ENCODE measurements around the gene KDM5D. TPM values are rescaled to one million over a fixed set of nuclear protein-coding genes. Genes with fewer than 3 reads are reported as not detected.

KDM5D gene
- total and polyA plus RNA-seq, 2 of the 8 experiments (the other 6 are each of a cell fraction or from before 2014, with no cell fraction given): 21.9 to 24.4 TPM

DNA sequence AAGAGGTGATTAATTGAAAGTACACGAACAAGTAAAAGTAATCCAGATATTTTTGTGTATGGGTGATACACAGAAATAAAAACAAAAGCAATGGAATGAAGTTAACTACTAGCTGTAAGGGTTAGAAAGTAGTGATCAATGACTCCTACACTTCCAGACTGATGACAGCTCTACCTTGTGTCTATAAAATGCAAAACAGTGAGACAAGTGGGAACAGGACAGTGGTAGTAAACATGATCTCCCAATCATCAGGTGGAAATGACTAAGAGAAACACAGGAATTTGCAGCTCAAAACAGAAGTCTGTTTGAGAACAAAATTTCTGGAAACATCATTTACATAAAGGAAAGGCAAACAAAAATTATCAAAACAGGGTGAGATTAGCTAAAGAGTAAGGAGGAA is 10.1 kb downstream of the KDM5D start (continued):
- TF ChIP-seq, protein P1, sequence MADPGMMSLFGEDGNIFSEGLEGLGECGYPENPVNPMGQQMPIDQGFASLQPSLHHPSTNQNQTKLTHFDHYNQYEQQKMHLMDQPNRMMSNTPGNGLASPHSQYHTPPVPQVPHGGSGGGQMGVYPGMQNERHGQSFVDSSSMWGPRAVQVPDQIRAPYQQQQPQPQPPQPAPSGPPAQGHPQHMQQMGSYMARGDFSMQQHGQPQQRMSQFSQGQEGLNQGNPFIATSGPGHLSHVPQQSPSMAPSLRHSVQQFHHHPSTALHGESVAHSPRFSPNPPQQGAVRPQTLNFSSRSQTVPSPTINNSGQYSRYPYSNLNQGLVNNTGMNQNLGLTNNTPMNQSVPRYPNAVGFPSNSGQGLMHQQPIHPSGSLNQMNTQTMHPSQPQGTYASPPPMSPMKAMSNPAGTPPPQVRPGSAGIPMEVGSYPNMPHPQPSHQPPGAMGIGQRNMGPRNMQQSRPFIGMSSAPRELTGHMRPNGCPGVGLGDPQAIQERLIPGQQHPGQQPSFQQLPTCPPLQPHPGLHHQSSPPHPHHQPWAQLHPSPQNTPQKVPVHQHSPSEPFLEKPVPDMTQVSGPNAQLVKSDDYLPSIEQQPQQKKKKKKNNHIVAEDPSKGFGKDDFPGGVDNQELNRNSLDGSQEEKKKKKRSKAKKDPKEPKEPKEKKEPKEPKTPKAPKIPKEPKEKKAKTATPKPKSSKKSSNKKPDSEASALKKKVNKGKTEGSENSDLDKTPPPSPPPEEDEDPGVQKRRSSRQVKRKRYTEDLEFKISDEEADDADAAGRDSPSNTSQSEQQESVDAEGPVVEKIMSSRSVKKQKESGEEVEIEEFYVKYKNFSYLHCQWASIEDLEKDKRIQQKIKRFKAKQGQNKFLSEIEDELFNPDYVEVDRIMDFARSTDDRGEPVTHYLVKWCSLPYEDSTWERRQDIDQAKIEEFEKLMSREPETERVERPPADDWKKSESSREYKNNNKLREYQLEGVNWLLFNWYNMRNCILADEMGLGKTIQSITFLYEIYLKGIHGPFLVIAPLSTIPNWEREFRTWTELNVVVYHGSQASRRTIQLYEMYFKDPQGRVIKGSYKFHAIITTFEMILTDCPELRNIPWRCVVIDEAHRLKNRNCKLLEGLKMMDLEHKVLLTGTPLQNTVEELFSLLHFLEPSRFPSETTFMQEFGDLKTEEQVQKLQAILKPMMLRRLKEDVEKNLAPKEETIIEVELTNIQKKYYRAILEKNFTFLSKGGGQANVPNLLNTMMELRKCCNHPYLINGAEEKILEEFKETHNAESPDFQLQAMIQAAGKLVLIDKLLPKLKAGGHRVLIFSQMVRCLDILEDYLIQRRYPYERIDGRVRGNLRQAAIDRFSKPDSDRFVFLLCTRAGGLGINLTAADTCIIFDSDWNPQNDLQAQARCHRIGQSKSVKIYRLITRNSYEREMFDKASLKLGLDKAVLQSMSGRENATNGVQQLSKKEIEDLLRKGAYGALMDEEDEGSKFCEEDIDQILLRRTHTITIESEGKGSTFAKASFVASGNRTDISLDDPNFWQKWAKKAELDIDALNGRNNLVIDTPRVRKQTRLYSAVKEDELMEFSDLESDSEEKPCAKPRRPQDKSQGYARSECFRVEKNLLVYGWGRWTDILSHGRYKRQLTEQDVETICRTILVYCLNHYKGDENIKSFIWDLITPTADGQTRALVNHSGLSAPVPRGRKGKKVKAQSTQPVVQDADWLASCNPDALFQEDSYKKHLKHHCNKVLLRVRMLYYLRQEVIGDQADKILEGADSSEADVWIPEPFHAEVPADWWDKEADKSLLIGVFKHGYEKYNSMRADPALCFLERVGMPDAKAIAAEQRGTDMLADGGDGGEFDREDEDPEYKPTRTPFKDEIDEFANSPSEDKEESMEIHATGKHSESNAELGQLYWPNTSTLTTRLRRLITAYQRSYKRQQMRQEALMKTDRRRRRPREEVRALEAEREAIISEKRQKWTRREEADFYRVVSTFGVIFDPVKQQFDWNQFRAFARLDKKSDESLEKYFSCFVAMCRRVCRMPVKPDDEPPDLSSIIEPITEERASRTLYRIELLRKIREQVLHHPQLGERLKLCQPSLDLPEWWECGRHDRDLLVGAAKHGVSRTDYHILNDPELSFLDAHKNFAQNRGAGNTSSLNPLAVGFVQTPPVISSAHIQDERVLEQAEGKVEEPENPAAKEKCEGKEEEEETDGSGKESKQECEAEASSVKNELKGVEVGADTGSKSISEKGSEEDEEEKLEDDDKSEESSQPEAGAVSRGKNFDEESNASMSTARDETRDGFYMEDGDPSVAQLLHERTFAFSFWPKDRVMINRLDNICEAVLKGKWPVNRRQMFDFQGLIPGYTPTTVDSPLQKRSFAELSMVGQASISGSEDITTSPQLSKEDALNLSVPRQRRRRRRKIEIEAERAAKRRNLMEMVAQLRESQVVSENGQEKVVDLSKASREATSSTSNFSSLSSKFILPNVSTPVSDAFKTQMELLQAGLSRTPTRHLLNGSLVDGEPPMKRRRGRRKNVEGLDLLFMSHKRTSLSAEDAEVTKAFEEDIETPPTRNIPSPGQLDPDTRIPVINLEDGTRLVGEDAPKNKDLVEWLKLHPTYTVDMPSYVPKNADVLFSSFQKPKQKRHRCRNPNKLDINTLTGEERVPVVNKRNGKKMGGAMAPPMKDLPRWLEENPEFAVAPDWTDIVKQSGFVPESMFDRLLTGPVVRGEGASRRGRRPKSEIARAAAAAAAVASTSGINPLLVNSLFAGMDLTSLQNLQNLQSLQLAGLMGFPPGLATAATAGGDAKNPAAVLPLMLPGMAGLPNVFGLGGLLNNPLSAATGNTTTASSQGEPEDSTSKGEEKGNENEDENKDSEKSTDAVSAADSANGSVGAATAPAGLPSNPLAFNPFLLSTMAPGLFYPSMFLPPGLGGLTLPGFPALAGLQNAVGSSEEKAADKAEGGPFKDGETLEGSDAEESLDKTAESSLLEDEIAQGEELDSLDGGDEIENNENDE (IDR thresholded peaks at IDR 0.05; ENCODE audit: insufficient replicate concordance, low read length): no peak
- TF ChIP-seq BCL11A (IDR thresholded peaks at IDR 0.05; ENCODE audit: low read depth in 2 of 2, low read length in 2 of 2): no peak
- TF ChIP-seq TEAD4 (IDR thresholded peaks at IDR 0.05; ENCODE audit: low read depth, low read length): no peak
- no peak for TF ChIP-seq POLR2A (IDR thresholded peaks at IDR 0.05; ENCODE audit: control extremely low read depth in 1 of 2, low read depth in 2 of 2, low read length in 2 of 2)
- TF ChIP-seq SIN3A (conservative IDR thresholded peaks at IDR 0.05 in 1 of 2, IDR thresholded peaks at IDR 0.05 in 1 of 2; ENCODE audit: low read depth in 1 of 2, low read length in 2 of 2): no peak
- no peak for TF ChIP-seq SP4 (IDR thresholded peaks at IDR 0.05; ENCODE audit: low read length)
- TF ChIP-seq BACH1 (IDR thresholded peaks at IDR 0.05; ENCODE audit: low read length): no peak
